ENCODE measurements around the gene DCXR. TPM values are rescaled to one million over a fixed set of nuclear protein-coding genes. Genes with fewer than 3 reads are reported as not detected.

DCXR gene
- total and polyA plus RNA-seq, 2 donors (not counting 1 experiment from before 2014, with no cell fraction given), result 63.9 to 143 TPM

DNA sequence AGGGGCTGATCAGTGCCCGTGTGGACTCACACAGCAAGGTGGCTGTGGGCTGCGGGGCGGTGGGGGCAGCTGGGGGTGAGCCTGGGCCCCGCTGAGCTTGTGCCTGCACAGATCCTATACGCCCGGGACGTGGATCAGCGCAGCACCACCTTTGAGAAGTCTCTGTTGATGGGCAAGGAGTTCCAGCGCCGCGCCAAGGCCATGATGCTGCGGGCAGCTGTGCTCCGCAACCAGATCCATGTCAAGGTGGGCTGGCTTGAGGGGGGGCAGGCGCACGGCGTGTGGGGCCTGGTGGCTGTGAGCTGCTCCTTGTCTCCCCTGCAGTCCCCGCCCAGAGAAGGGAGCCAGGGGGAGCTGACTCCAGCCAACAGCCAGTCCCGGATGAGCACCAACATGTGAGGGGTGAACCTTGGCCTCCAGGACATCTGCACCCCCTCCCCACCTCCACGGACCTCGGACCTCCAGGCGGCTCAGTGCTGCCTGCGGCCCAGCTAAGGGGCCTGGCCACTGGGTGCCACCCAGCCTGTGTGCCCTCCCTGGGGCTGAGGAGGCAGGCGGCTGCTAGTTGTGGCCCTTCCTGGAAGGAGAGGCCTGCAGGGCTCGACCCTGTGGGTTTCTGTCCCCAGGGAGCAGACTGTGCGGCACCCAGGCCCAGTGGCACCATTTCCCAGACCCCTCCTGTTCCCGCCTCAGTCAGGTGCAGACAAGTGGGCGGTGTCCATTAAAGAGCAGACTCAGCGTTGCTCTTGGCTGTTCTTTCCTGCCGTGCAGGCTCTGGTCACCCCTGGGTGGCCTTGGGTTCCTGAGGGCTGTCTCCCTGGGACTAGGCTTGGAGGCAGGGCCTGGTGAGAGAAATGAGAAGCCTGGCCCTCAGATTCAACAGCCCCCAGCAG lies 19.5 kb upstream of the DCXR start:
- CTCF ChIA-PET, result no interaction called here
- Histone ChIP-seq H3K4me2 (replicated peaks; ENCODE audit: low read depth, low read length, poor library complexity, severe bottlenecking) (no peak overlapping the region), H3K4me3 (ENCODE audit: control extremely low read depth in 1 of 5, extremely low read depth in 1 of 5, insufficient read depth in 1 of 5, low read depth in 2 of 5, low read length in 4 of 5) (no peak overlapping the region), H4K20me1 (ENCODE audit: control insufficient read depth, insufficient read depth, low read length, poor library complexity, severe bottlenecking) (peaks cover 19% of the 10 kb centered on the region), H3K4me1 (ENCODE audit: control insufficient read depth in 2 of 2, insufficient read depth in 2 of 2, low read length in 2 of 2) (peaks cover 11 to 19% of the 10 kb centered on the region in 2 donors), H3K27me3 (replicated peaks in 1 of 4; ENCODE audit: control extremely low read depth in 1 of 4, control insufficient read depth in 3 of 4, insufficient read depth in 4 of 4, low read length in 3 of 4) (no peaks in the 10 kb centered on the region), H2AFZ (ENCODE audit: insufficient read depth, low read depth, low read length, poor library complexity, severe bottlenecking) (no peak overlapping the region), H3K79me2 (ENCODE audit: control insufficient read depth, insufficient read depth, low read length) (peaks cover 20% of the 10 kb centered on the region), H3K36me3 (replicated peaks in 1 of 2; ENCODE audit: control extremely low read depth in 1 of 2, control insufficient read depth in 1 of 2, extremely low read depth in 1 of 2, insufficient read depth in 2 of 2, low read length in 1 of 2) (peaks cover 0 to 53% of the 10 kb centered on the region in 2 experiments), H3K27ac (ENCODE audit: low read length in 2 of 2) (no peak overlapping the region), H3K9me3 (ENCODE audit: control extremely low read depth in 1 of 3, control insufficient read depth in 2 of 3, insufficient read depth in 1 of 3, low read length in 2 of 3) (no peaks in the 10 kb centered on the region), H3K9ac (ENCODE audit: low read length) (no peak overlapping the region)
- POLR2A ChIA-PET, result interaction anchor here (0.5 kb wide), 1 partner anchor 388 kb away, joined by 3 read pairs; no protein-coding TSS in a partner anchor
- TF ChIP-seq, protein P1, sequence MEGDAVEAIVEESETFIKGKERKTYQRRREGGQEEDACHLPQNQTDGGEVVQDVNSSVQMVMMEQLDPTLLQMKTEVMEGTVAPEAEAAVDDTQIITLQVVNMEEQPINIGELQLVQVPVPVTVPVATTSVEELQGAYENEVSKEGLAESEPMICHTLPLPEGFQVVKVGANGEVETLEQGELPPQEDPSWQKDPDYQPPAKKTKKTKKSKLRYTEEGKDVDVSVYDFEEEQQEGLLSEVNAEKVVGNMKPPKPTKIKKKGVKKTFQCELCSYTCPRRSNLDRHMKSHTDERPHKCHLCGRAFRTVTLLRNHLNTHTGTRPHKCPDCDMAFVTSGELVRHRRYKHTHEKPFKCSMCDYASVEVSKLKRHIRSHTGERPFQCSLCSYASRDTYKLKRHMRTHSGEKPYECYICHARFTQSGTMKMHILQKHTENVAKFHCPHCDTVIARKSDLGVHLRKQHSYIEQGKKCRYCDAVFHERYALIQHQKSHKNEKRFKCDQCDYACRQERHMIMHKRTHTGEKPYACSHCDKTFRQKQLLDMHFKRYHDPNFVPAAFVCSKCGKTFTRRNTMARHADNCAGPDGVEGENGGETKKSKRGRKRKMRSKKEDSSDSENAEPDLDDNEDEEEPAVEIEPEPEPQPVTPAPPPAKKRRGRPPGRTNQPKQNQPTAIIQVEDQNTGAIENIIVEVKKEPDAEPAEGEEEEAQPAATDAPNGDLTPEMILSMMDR (IDR thresholded peaks at IDR 0.05), result no peak
- TF ChIP-seq EZH2 (IDR thresholded peaks at IDR 0.05; ENCODE audit: borderline replicate concordance, insufficient read depth, low read depth, low read length, poor library complexity, severe bottlenecking), result no peak
- intact Hi-C loops (cut with micrococcal nuclease), result no loop called here
- DNase-seq (no peak), ATAC-seq (ENCODE audit: low read depth) (no peak)
- Mint-ChIP-seq H3K9me3 (ENCODE audit: insufficient read depth) (no peaks in the 10 kb centered on the region), H3K4me1 (peaks cover 3% of the 10 kb centered on the region), H3K4me3 (no peak overlapping the region), H3K27ac (no peak overlapping the region), H3K27me3 (no peaks in the 10 kb centered on the region)
- 90% methylated on average over 29 of the region's 29 CpGs for WGBS (ENCODE audit: insufficient coverage)

Data from B cell (primary cell).